Measurements from ENCODE around the gene ENOX1. TPM values are rescaled to one million over a fixed set of nuclear protein-coding genes. Genes with fewer than 3 reads are reported as not detected.

ENOX1 gene
- total RNA-seq, 1 donor from 2014 or later: 2.5 TPM

DNA sequence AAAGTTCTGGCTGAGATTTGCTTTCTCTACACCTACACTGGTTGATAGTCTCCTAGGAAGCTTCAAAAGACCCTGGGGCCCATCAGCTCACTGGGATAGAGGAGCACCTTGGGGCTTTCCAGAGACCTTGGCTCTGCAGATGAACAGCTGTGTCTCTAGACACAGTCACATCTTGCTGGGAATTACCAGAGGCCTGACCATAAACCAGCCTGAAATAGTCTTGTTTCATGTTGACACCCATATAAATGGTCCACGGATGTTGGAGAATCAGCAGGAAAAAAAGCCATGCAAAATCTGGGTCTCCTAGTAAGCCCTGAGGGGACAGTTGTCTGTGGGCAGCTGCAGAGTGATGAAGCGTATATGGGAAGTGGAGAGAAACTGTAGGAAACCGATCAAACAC lies 555.8 kb downstream of the ENOX1 start:
- H3K27me3 Mint-ChIP-seq: no peaks in the 10 kb centered on the region
- TF ChIP-seq, protein P1, sequence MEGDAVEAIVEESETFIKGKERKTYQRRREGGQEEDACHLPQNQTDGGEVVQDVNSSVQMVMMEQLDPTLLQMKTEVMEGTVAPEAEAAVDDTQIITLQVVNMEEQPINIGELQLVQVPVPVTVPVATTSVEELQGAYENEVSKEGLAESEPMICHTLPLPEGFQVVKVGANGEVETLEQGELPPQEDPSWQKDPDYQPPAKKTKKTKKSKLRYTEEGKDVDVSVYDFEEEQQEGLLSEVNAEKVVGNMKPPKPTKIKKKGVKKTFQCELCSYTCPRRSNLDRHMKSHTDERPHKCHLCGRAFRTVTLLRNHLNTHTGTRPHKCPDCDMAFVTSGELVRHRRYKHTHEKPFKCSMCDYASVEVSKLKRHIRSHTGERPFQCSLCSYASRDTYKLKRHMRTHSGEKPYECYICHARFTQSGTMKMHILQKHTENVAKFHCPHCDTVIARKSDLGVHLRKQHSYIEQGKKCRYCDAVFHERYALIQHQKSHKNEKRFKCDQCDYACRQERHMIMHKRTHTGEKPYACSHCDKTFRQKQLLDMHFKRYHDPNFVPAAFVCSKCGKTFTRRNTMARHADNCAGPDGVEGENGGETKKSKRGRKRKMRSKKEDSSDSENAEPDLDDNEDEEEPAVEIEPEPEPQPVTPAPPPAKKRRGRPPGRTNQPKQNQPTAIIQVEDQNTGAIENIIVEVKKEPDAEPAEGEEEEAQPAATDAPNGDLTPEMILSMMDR (IDR thresholded peaks at IDR 0.05; ENCODE audit: unreplicated experiment): no peak
- H3K36me3 Mint-ChIP-seq (ENCODE audit: insufficient read depth): no peaks in the 10 kb centered on the region
- H3K4me1 Mint-ChIP-seq (ENCODE audit: low read depth): peaks cover 6% of the 10 kb centered on the region
- no peak for DNase-seq (ENCODE audit: low spot score, unreplicated experiment)
- peaks cover 4% of the 10 kb centered on the region for H3K9me3 Mint-ChIP-seq (ENCODE audit: low read depth)
- H3K4me3 Mint-ChIP-seq (ENCODE audit: low read depth): no peak overlapping the region
- H3K27ac Mint-ChIP-seq: no peak overlapping the region

DNA sequence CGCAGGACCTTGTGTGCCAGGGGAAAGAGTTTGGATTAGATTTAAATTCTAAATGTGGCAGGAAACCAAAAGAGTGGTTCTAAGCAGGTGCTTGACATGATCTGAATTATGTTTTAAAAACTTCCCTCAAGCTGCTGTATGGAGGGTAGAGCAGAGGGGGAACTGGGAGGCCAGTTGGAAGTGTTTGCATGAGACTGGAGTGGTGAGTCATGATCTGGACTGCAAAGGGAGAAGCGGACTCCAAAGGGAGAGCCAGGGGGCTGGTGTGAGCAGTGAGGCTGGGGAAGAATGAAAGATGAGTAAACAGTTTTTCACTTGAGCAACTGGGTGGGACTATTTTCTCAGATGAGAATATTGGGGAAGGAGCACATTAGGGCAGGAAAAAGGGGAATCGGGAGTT lies 557.3 kb downstream of the ENOX1 start:
- no peaks in the 10 kb centered on the region for H3K27me3 Mint-ChIP-seq
- no peaks in the 10 kb centered on the region for H3K36me3 Mint-ChIP-seq (ENCODE audit: insufficient read depth)
- no peak overlapping the region for H3K4me3 Mint-ChIP-seq (ENCODE audit: low read depth)
- H3K27ac Mint-ChIP-seq: no peak overlapping the region
- TF ChIP-seq, protein P1 (IDR thresholded peaks at IDR 0.05; ENCODE audit: unreplicated experiment): no peak
- peaks cover 4% of the 10 kb centered on the region for H3K9me3 Mint-ChIP-seq (ENCODE audit: low read depth)
- peaks cover 6% of the 10 kb centered on the region for H3K4me1 Mint-ChIP-seq (ENCODE audit: low read depth)
- no peak for DNase-seq (ENCODE audit: low spot score, unreplicated experiment)

DNA sequence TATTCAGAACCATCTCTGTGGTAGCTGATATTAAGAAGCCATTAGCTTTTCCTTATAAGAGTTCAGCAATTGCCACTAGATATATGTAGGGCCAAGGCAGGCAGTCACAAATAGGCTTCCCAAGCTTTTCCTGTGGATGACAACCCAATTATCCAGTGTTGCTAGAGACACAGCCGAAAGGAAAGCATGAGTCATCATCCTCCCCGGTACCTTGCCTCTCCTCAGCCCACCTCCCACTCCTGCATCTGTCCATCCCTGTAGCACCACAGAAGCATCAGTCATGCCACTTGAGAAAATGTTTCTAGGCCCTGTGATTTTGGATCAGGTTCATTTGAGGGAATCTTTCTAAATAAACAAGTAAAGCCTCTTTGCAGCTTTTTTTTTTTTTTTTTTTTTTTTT lies 559.1 kb downstream of the ENOX1 start:
- H3K27me3 Mint-ChIP-seq: no peaks in the 10 kb centered on the region
- H3K27ac Mint-ChIP-seq: no peak overlapping the region
- TF ChIP-seq, protein P1 (IDR thresholded peaks at IDR 0.05; ENCODE audit: unreplicated experiment): no peak
- H3K36me3 Mint-ChIP-seq (ENCODE audit: insufficient read depth): no peaks in the 10 kb centered on the region
- H3K4me1 Mint-ChIP-seq (ENCODE audit: low read depth): peaks cover 9% of the 10 kb centered on the region
- no peak for DNase-seq (ENCODE audit: low spot score, unreplicated experiment)
- H3K9me3 Mint-ChIP-seq (ENCODE audit: low read depth): peaks cover 4% of the 10 kb centered on the region
- no peak overlapping the region for H3K4me3 Mint-ChIP-seq (ENCODE audit: low read depth)

DNA sequence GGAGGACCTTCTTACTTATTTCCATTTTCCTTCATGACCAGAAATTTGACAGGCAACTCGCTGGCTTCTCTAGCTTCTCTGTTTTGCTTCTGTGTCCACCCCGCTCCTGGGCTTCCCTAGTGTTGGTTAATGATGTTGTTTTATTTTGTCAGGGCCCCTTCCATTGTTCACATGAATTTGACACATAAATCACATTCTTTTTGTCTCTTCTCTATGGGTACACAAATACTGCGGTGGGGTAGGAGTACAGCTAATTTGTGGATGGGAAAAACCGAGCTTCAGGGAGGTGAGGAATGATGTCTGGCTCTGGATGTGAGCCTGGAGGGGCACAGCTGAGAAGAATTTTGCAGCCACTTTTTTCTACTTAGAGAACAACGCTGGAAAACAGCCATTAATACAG lies 563.6 kb downstream of the ENOX1 start:
- no peak for DNase-seq (ENCODE audit: low spot score, unreplicated experiment)
- H3K27me3 Mint-ChIP-seq: no peaks in the 10 kb centered on the region
- H3K4me1 Mint-ChIP-seq (ENCODE audit: low read depth): peaks cover 19% of the 10 kb centered on the region
- no peaks in the 10 kb centered on the region for H3K9me3 Mint-ChIP-seq (ENCODE audit: low read depth)
- H3K27ac Mint-ChIP-seq: no peak overlapping the region
- TF ChIP-seq, protein P1 (IDR thresholded peaks at IDR 0.05; ENCODE audit: unreplicated experiment): no peak
- H3K36me3 Mint-ChIP-seq (ENCODE audit: insufficient read depth): no peaks in the 10 kb centered on the region
- no peak overlapping the region for H3K4me3 Mint-ChIP-seq (ENCODE audit: low read depth)

DNA sequence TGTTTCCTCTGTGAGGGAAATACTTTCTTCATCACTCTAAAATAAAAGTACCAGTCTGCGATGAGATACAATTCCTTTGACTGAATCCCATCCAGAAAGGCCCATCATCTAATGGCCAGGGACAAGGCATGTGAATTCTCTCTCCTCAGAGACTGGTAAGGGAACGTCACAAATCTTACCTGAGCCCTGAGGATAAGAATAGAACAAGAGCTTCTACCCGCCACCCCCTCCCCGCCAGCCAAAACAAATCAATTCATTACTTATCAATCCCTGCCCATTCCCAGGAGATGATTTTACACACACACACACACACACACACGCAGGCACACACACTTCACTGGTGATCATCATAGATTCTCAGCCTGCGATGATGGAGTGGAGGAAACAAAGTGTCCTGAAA lies 564.7 kb downstream of the ENOX1 start:
- Mint-ChIP-seq H3K27ac (peak overlapping the region; percentile 43), H3K9me3 (ENCODE audit: low read depth) (no peaks in the 10 kb centered on the region), H3K4me1 (ENCODE audit: low read depth) (peaks cover 19% of the 10 kb centered on the region), H3K27me3 (no peaks in the 10 kb centered on the region), H3K36me3 (ENCODE audit: insufficient read depth) (no peaks in the 10 kb centered on the region), H3K4me3 (ENCODE audit: low read depth) (no peak overlapping the region)
- TF ChIP-seq, protein P1 (IDR thresholded peaks at IDR 0.05; ENCODE audit: unreplicated experiment): no peak
- DNase-seq (ENCODE audit: low spot score, unreplicated experiment): no peak
